ENCODE results near the gene GDPD5.

The GDPD5 gene

GRCh38 chr11:75387736-75388294 is 137.9 kb downstream of the GDPD5 start:
- DNase-seq (ENCODE audit: low read depth), result no peak
- TF ChIP-seq, protein P1, sequence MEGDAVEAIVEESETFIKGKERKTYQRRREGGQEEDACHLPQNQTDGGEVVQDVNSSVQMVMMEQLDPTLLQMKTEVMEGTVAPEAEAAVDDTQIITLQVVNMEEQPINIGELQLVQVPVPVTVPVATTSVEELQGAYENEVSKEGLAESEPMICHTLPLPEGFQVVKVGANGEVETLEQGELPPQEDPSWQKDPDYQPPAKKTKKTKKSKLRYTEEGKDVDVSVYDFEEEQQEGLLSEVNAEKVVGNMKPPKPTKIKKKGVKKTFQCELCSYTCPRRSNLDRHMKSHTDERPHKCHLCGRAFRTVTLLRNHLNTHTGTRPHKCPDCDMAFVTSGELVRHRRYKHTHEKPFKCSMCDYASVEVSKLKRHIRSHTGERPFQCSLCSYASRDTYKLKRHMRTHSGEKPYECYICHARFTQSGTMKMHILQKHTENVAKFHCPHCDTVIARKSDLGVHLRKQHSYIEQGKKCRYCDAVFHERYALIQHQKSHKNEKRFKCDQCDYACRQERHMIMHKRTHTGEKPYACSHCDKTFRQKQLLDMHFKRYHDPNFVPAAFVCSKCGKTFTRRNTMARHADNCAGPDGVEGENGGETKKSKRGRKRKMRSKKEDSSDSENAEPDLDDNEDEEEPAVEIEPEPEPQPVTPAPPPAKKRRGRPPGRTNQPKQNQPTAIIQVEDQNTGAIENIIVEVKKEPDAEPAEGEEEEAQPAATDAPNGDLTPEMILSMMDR (IDR thresholded peaks at IDR 0.05; ENCODE audit: low read length, missing control alignments), result no peak
- no peak overlapping the region for H3K4me3 ChIP-seq (replicated peaks; ENCODE audit: low read depth, low read length)

DNA sequence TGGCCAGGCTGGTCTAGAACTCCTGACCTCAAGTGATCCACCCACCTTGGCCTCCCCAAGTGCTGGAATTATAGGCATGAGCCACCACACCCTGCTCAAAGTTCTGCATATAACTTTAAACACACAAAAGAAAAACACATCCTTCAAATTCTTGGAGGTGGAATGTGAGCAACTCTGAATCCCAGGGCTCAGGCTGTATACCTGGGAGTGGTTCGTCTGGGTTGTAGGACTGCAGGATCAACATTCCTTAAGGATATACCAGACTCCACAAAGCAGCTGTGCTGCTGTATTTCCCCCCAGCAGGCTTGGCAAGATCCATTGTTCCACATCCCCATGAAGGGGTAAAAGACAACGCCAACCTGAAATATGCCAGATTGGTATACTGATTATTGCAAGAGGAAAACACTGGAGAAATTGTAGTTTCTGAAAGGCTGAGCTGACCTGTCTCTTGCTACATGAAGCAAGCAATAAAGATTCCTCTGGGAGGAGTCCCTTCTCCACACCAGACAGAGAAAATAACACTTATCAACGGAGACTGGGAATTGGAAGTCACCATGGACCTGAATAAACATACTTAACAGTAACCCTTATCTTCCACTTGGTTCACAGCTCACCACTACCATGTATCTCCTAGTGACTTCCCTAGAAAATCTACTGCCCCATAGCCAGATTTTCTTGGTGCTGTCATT is 138.7 kb downstream of the GDPD5 start:
- TF ChIP-seq, protein P1 (IDR thresholded peaks at IDR 0.05; ENCODE audit: low read length, missing control alignments), result no peak
- no peak overlapping the region for H3K4me3 ChIP-seq (replicated peaks; ENCODE audit: low read depth, low read length)
- no peak for DNase-seq (ENCODE audit: low read depth)
